Measurements from ENCODE around the gene KIAA1328.
A peak's percentile ranks its signal among the peaks of the same experiment; 100 is the strongest.
"Not testable (repeated sequence)": the region's sequence is repeated elsewhere in the genome, so short reads cannot be mapped to it uniquely, and the experiment has no call there.

Gene KIAA1328

GRCh38 chr18:36850527-36851201 is 21.7 kb downstream of the KIAA1328 start:
- Histone ChIP-seq H3K9me3 (replicated peaks; ENCODE audit: low read length) (no peaks in the 10 kb centered on the region), H3K4me3 (ENCODE audit: low read length) (no peak overlapping the region), H3K27me3 (ENCODE audit: control insufficient read depth, insufficient read depth, low read length) (no peaks in the 10 kb centered on the region), H3K4me2 (ENCODE audit: low read length) (peak overlapping the region; percentile 46), H3K4me1 (ENCODE audit: control insufficient read depth, insufficient read depth, low read length) (peaks cover 6% of the 10 kb centered on the region), H3K36me3 (ENCODE audit: insufficient read depth, low read length) (no peaks in the 10 kb centered on the region), H3K9ac (ENCODE audit: low read depth, low read length) (no peak overlapping the region)

GRCh38 chr18:36851202-36851590 is 22.3 kb downstream of the KIAA1328 start:
- no peak overlapping the region for H3K9ac ChIP-seq (ENCODE audit: low read depth, low read length)
- no peaks in the 10 kb centered on the region for H3K27me3 ChIP-seq (ENCODE audit: control insufficient read depth, insufficient read depth, low read length)
- H3K36me3 ChIP-seq (ENCODE audit: insufficient read depth, low read length) = no peaks in the 10 kb centered on the region
- peaks cover 6% of the 10 kb centered on the region for H3K4me1 ChIP-seq (ENCODE audit: control insufficient read depth, insufficient read depth, low read length)
- H3K4me2 ChIP-seq (ENCODE audit: low read length) = peak overlapping the region; percentile 46
- no peaks in the 10 kb centered on the region for H3K9me3 ChIP-seq (replicated peaks; ENCODE audit: low read length)
- no peak overlapping the region for H3K4me3 ChIP-seq (ENCODE audit: low read length)

- H3K36me3 ChIP-seq (ENCODE audit: insufficient read depth, low read length) = no peaks in the 10 kb centered on the region
- no peaks in the 10 kb centered on the region for H3K9me3 ChIP-seq (replicated peaks; ENCODE audit: low read length)
- H3K27me3 ChIP-seq (ENCODE audit: control insufficient read depth, insufficient read depth, low read length) = no peaks in the 10 kb centered on the region
- H3K4me2 ChIP-seq (ENCODE audit: low read length) = no peak overlapping the region
- H3K4me3 ChIP-seq (ENCODE audit: low read length) = no peak overlapping the region
- no peaks in the 10 kb centered on the region for H3K4me1 ChIP-seq (ENCODE audit: control insufficient read depth, insufficient read depth, low read length)
- no peak overlapping the region for H3K9ac ChIP-seq (ENCODE audit: low read depth, low read length)
Measured at GRCh38 chr18:36856815-36857214, 27.9 kb downstream of the KIAA1328 start.

- H3K9me3 ChIP-seq (replicated peaks; ENCODE audit: low read length) = no peaks in the 10 kb centered on the region
- H3K36me3 ChIP-seq (ENCODE audit: insufficient read depth, low read length) = no peaks in the 10 kb centered on the region
- H3K4me1 ChIP-seq (ENCODE audit: control insufficient read depth, insufficient read depth, low read length) = no peaks in the 10 kb centered on the region
- no peaks in the 10 kb centered on the region for H3K27me3 ChIP-seq (ENCODE audit: control insufficient read depth, insufficient read depth, low read length)
- no peak overlapping the region for H3K4me2 ChIP-seq (ENCODE audit: low read length)
- H3K9ac ChIP-seq (ENCODE audit: low read depth, low read length) = no peak overlapping the region
- no peak overlapping the region for H3K4me3 ChIP-seq (ENCODE audit: low read length)
Measured at GRCh38 chr18:36862182-36862581, 33.3 kb downstream of the KIAA1328 start.

- Histone ChIP-seq H3K36me3 (ENCODE audit: insufficient read depth, low read length) (no peaks in the 10 kb centered on the region), H3K27me3 (ENCODE audit: control insufficient read depth, insufficient read depth, low read length) (no peaks in the 10 kb centered on the region), H3K9ac (ENCODE audit: low read depth, low read length) (no peak overlapping the region), H3K4me3 (ENCODE audit: low read length) (no peak overlapping the region), H3K9me3 (replicated peaks; ENCODE audit: low read length) (no peaks in the 10 kb centered on the region), H3K4me2 (ENCODE audit: low read length) (no peak overlapping the region), H3K4me1 (ENCODE audit: control insufficient read depth, insufficient read depth, low read length) (no peaks in the 10 kb centered on the region)
Measured at GRCh38 chr18:36867056-36867455, 38.1 kb downstream of the KIAA1328 start.

- H3K4me1 ChIP-seq (ENCODE audit: control insufficient read depth, insufficient read depth, low read length) = no peaks in the 10 kb centered on the region
- H3K9me3 ChIP-seq (replicated peaks; ENCODE audit: low read length) = no peaks in the 10 kb centered on the region
- no peak overlapping the region for H3K9ac ChIP-seq (ENCODE audit: low read depth, low read length)
- H3K27me3 ChIP-seq (ENCODE audit: control insufficient read depth, insufficient read depth, low read length) = no peaks in the 10 kb centered on the region
- H3K4me2 ChIP-seq (ENCODE audit: low read length) = no peak overlapping the region
- no peaks in the 10 kb centered on the region for H3K36me3 ChIP-seq (ENCODE audit: insufficient read depth, low read length)
- no peak overlapping the region for H3K4me3 ChIP-seq (ENCODE audit: low read length)
Measured at GRCh38 chr18:36871801-36872200, 42.9 kb downstream of the KIAA1328 start.

- Histone ChIP-seq H3K9ac (ENCODE audit: low read depth, low read length) (no peak overlapping the region), H3K4me1 (ENCODE audit: control insufficient read depth, insufficient read depth, low read length) (no peaks in the 10 kb centered on the region), H3K4me3 (ENCODE audit: low read length) (no peak overlapping the region), H3K36me3 (ENCODE audit: insufficient read depth, low read length) (no peaks in the 10 kb centered on the region), H3K27me3 (ENCODE audit: control insufficient read depth, insufficient read depth, low read length) (no peaks in the 10 kb centered on the region), H3K9me3 (replicated peaks; ENCODE audit: low read length) (no peaks in the 10 kb centered on the region), H3K4me2 (ENCODE audit: low read length) (no peak overlapping the region)
Measured at GRCh38 chr18:36872329-36872728, 43.4 kb downstream of the KIAA1328 start.

- H3K4me2 ChIP-seq (ENCODE audit: low read length); H3K4me1 ChIP-seq (ENCODE audit: control insufficient read depth, insufficient read depth, low read length); H3K4me3 ChIP-seq (ENCODE audit: low read length); H3K9ac ChIP-seq (ENCODE audit: low read depth, low read length); H3K9me3 ChIP-seq (replicated peaks; ENCODE audit: low read length); H3K36me3 ChIP-seq (ENCODE audit: insufficient read depth, low read length); H3K27me3 ChIP-seq (ENCODE audit: control insufficient read depth, insufficient read depth, low read length): not testable (repeated sequence)
Measured at GRCh38 chr18:36873826-36874225, 44.9 kb downstream of the KIAA1328 start.

GRCh38 chr18:36879796-36880195 is 50.9 kb downstream of the KIAA1328 start:
- not testable (repeated sequence) for H3K4me2 ChIP-seq (ENCODE audit: low read length); H3K9ac ChIP-seq (ENCODE audit: low read depth, low read length); H3K27me3 ChIP-seq (ENCODE audit: control insufficient read depth, insufficient read depth, low read length); H3K4me1 ChIP-seq (ENCODE audit: control insufficient read depth, insufficient read depth, low read length); H3K9me3 ChIP-seq (replicated peaks; ENCODE audit: low read length); H3K4me3 ChIP-seq (ENCODE audit: low read length); H3K36me3 ChIP-seq (ENCODE audit: insufficient read depth, low read length)

GRCh38 chr18:36885981-36886380 is 57.1 kb downstream of the KIAA1328 start:
- no peaks in the 10 kb centered on the region for H3K9me3 ChIP-seq (replicated peaks; ENCODE audit: low read length)
- H3K4me2 ChIP-seq (ENCODE audit: low read length) = no peak overlapping the region
- no peaks in the 10 kb centered on the region for H3K27me3 ChIP-seq (ENCODE audit: control insufficient read depth, insufficient read depth, low read length)
- no peaks in the 10 kb centered on the region for H3K36me3 ChIP-seq (ENCODE audit: insufficient read depth, low read length)
- H3K4me3 ChIP-seq (ENCODE audit: low read length) = no peak overlapping the region
- H3K9ac ChIP-seq (ENCODE audit: low read depth, low read length) = no peak overlapping the region
- H3K4me1 ChIP-seq (ENCODE audit: control insufficient read depth, insufficient read depth, low read length) = peaks cover 6% of the 10 kb centered on the region

- Histone ChIP-seq H3K9ac (ENCODE audit: low read depth, low read length) (no peak overlapping the region), H3K4me3 (ENCODE audit: low read length) (no peak overlapping the region), H3K9me3 (replicated peaks; ENCODE audit: low read length) (no peaks in the 10 kb centered on the region), H3K27me3 (ENCODE audit: control insufficient read depth, insufficient read depth, low read length) (no peaks in the 10 kb centered on the region), H3K4me2 (ENCODE audit: low read length) (no peak overlapping the region), H3K4me1 (ENCODE audit: control insufficient read depth, insufficient read depth, low read length) (peaks cover 6% of the 10 kb centered on the region), H3K36me3 (ENCODE audit: insufficient read depth, low read length) (no peaks in the 10 kb centered on the region)
Measured at GRCh38 chr18:36887114-36887513, 58.2 kb downstream of the KIAA1328 start.

- Histone ChIP-seq H3K36me3 (ENCODE audit: insufficient read depth, low read length) (no peaks in the 10 kb centered on the region), H3K27me3 (ENCODE audit: control insufficient read depth, insufficient read depth, low read length) (no peaks in the 10 kb centered on the region), H3K9ac (ENCODE audit: low read depth, low read length) (no peak overlapping the region), H3K4me2 (ENCODE audit: low read length) (no peak overlapping the region), H3K4me1 (ENCODE audit: control insufficient read depth, insufficient read depth, low read length) (peaks cover 6% of the 10 kb centered on the region), H3K9me3 (replicated peaks; ENCODE audit: low read length) (no peaks in the 10 kb centered on the region), H3K4me3 (ENCODE audit: low read length) (no peak overlapping the region)
Measured at GRCh38 chr18:36887864-36888263, 58.9 kb downstream of the KIAA1328 start.
